NCI-H1092 treated with DMSO at 0.1 percent for 48 hours (cell line): Measurements from ENCODE around the gene GPR155.
"Not testable (repeated sequence)": the region's sequence is repeated elsewhere in the genome, so short reads cannot be mapped to it uniquely, and the experiment has no call there.

Experiments
- DNase-seq: peaks from one replicate; lab custom pipeline; 2025; lab: John Stamatoyannopoulos, UW

Gene GPR155

GRCh38 chr2:174438146-174438886, 48.5 kb downstream of the GPR155 start:
- DNase-seq, result no peak

- no peak for DNase-seq
These were observed 50.5 kb downstream of the GPR155 start for GRCh38 chr2:174436351-174436750.

GRCh38 chr2:174431902-174432301, 54.9 kb downstream of the GPR155 start:
- no peak for DNase-seq

- no peak for DNase-seq
These were observed 56.8 kb downstream of the GPR155 start for GRCh38 chr2:174430066-174430465.

GRCh38 chr2:174428214-174428613, 58.6 kb downstream of the GPR155 start:
- no peak for DNase-seq

GRCh38 chr2:174412256-174412655, 74.6 kb downstream of the GPR155 start:
- DNase-seq, result no peak

- not testable (repeated sequence) for DNase-seq
These were observed 76.8 kb downstream of the GPR155 start for GRCh38 chr2:174410039-174410438.

GRCh38 chr2:174403628-174404027, 83.2 kb downstream of the GPR155 start:
- DNase-seq, result no peak

GRCh38 chr2:174400853-174401252, 86.0 kb downstream of the GPR155 start:
- DNase-seq, result no peak

- DNase-seq, result no peak
These were observed 87.7 kb downstream of the GPR155 start for GRCh38 chr2:174399171-174399570.

- no peak for DNase-seq
These were observed 89.1 kb downstream of the GPR155 start for GRCh38 chr2:174397773-174398172.

- peak; percentile 19 for DNase-seq
These were observed 90.7 kb downstream of the GPR155 start for GRCh38 chr2:174395969-174396630.

GRCh38 chr2:174395284-174395968, 91.4 kb downstream of the GPR155 start, which contains the start of gene SCRN3:
SCRN3 (plus strand) TSS chr2:174395730; CDS start chr2:174398284, 2,554 bp downstream.
- DNase-seq, result peak; percentile 80

GRCh38 chr2:174392706-174393105, 94.1 kb downstream of the GPR155 start:
- no peak for DNase-seq

GRCh38 chr2:174390303-174390702, 96.5 kb downstream of the GPR155 start:
- DNase-seq, result not testable (repeated sequence)

GRCh38 chr2:174389542-174389941, 97.3 kb downstream of the GPR155 start:
- DNase-seq, result no peak

- DNase-seq, result not testable (repeated sequence)
These were observed 98.1 kb downstream of the GPR155 start for GRCh38 chr2:174388706-174389105.

GRCh38 chr2:174385201-174385600, 101.6 kb downstream of the GPR155 start:
- DNase-seq, result no peak

- no peak for DNase-seq
These were observed 103.0 kb downstream of the GPR155 start for GRCh38 chr2:174383796-174384195.
